Activated naive CD8-positive, alpha-beta T cell treated with anti-CD3 and anti-CD28 coated beads, Interleukin-2, amount 10 ng/mL, durations not matched to agents 7 days and 5 days (primary cell): Measurements from ENCODE around the gene SLC10A7. TPM values are rescaled to one million over a fixed set of nuclear protein-coding genes. Genes with fewer than 3 reads are reported as not detected.
A peak's percentile ranks its signal among the peaks of the same experiment; 100 is the strongest.
"Not testable (repeated sequence)": the region's sequence is repeated elsewhere in the genome, so short reads cannot be mapped to it uniquely, and the experiment has no call there.

Source experiments
- ATAC-seq: fragments of 150-1000 bp; cut with Tn5 transposase; one replicate; pipeline ENCODE4 v1.10.0; 2021; ENCODE audit warnings: low read depth, moderate library complexity
- POLR2A ChIA-PET: fragments of 350-600 bp; sonication (Branson Sonifier 250); formaldehyde crosslinking; loops from one replicate; lab custom pipeline; 2021; ENCODE audit warnings: antibody characterized with exemption; lab: Charles Lee
- DNase-seq: peaks from one replicate; pipeline ENCODE4 v3.0.0; 2021
- H3K27ac Mint-ChIP-seq: one replicate; pipeline ENCODE4 v1.8.0; 2022; ENCODE audit warnings: mild to moderate bottlenecking, mixed read lengths
- H3K27me3 Mint-ChIP-seq: one replicate; pipeline ENCODE4 v1.8.0; 2022; ENCODE audit warnings: mild to moderate bottlenecking, moderate library complexity, mixed read lengths
- H3K36me3 Mint-ChIP-seq: one replicate; pipeline ENCODE4 v1.8.0; 2021; ENCODE audit warnings: mild to moderate bottlenecking, mixed read lengths
- H3K4me1 Mint-ChIP-seq: one replicate; pipeline ENCODE4 v1.8.0; 2021; ENCODE audit warnings: mixed read lengths
- H3K4me3 Mint-ChIP-seq: one replicate; pipeline ENCODE4 v1.8.0; 2022; ENCODE audit warnings: mild to moderate bottlenecking, moderate library complexity, mixed read lengths
- H3K9me3 Mint-ChIP-seq: one replicate; pipeline ENCODE4 v1.8.0; 2021; ENCODE audit warnings: mixed read lengths
- total RNA-seq, 2 experiments: library from RNA; stranded (reverse); gene quantifications; one replicate each; pipeline ENCODE4 v1.2.3, GENCODE V29; 2021

Gene SLC10A7
- total RNA-seq, 2 experiments from 2014 or later = 19.5 to 19.7 TPM

DNA sequence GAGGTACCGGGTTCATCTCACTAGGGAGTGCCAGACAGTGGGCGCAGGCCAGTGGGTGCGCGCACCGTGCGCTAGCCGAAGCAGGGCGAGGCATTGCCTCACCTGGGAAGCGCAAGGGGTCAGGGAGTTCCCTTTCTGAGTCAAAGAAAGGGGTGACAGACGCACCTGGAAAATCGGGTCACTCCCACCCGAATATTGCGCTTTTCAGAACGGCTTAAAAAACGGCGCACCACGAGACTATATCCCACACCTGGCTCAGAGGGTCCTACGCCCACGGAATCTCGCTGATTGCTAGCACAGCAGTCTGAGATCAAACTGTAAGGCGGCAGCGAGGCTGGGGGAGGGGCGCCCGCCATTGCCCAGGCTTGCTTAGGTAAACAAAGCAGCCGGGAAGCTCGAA, 171.6 kb downstream of the SLC10A7 start:
- not testable (repeated sequence) for H3K4me3 Mint-ChIP-seq, ATAC-seq, H3K9me3 Mint-ChIP-seq

DNA sequence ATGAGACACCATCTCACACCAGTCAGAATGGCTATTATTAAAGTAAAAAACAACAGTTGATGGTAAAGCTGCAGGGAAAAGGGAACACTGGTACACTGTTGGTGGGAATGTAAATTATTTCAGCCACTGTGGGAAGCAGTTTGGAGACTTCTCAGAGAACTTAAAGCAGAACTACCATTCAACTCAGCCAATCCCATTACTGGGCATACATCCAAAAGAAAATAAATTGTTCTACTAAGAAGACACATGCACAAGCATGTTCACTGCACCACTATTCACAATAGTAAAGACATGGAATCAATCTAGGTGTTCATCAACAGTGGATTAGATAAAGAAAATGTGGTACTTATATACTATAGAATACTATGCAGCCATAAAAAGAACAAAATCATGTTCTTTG, 172.4 kb downstream of the SLC10A7 start:
- Mint-ChIP-seq H3K27ac (peak overlapping the region; percentile 58), H3K4me3 (peak overlapping the region; percentile 50), H3K4me1 (peaks cover 2% of the 10 kb centered on the region), H3K27me3 (no peaks in the 10 kb centered on the region), H3K36me3 (no peaks in the 10 kb centered on the region), H3K9me3 (no peaks in the 10 kb centered on the region)
- ATAC-seq (no peak), DNase-seq (no peak)
- POLR2A ChIA-PET = no interaction called here

More for the DNA sequence above, 171.6 kb downstream of the SLC10A7 start:
- POLR2A ChIA-PET, H3K27me3 Mint-ChIP-seq, DNase-seq, H3K4me1 Mint-ChIP-seq, H3K27ac Mint-ChIP-seq, H3K36me3 Mint-ChIP-seq: not testable (repeated sequence)

DNA sequence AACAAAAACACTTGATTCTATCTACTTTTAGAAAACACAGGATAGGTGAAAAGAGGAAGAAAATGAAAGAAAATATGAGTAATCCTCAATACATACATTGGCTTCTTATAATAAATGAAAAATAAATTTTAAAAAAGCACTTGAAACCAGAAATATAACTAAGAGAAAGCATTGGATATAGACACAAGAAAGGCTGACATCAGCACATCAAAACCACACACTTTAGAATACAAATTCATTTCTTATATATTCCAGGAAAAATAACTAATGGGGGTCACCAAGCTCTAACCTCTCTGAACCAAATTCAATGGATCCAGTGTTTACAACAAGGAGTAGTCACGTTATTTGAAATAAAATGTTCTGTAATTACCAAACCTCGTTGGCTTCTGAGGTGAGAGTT, 173.9 kb downstream of the SLC10A7 start:
- peaks cover 6% of the 10 kb centered on the region for H3K4me1 Mint-ChIP-seq
- no peak overlapping the region for H3K4me3 Mint-ChIP-seq
- H3K27me3 Mint-ChIP-seq = no peaks in the 10 kb centered on the region
- no peaks in the 10 kb centered on the region for H3K9me3 Mint-ChIP-seq
- H3K27ac Mint-ChIP-seq = no peak overlapping the region
- DNase-seq = no peak
- no peaks in the 10 kb centered on the region for H3K36me3 Mint-ChIP-seq
- ATAC-seq = no peak
- POLR2A ChIA-PET = no interaction called here

DNA sequence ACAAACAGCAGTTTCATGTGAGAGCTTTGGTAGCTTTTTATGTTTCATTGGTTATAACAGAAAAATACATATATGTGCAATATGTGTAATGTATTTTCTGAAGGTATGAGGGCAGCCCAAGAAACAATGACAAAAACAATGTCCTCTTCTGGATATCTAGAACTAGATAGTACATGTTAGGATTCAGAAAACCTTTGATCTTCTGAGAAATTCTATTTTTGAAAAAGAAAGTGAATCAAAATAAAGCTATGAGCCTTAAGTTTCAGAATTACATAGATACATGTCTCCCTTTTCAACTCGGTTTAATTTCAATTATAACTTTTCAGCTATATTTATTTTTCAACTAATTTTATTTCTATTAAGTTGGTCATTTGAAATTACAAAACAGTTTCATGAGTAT, 175.5 kb downstream of the SLC10A7 start:
- ATAC-seq = no peak
- no peak overlapping the region for H3K27ac Mint-ChIP-seq
- POLR2A ChIA-PET = no interaction called here

DNA sequence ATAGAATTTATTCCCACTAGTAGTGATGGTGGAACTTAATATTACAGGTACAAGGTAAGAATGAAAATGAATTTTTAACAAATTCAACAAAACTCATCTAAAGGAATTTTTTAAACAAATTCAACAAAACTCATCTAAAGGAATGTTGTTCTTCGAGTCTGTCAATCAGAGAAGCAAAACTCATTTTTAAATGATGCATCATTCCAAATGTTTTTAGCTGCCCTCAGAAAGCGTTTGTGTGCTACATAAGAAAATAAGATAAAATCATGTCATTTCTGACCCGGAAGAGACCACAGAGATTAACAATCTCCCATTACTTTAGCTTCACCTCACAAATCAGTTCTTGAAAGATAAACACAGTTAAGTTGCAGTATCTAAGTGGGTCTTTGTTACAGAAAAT, 178.0 kb downstream of the SLC10A7 start:
- DNase-seq (no peak), ATAC-seq (no peak)
- POLR2A ChIA-PET = no interaction called here
- no peaks in the 10 kb centered on the region for H3K27me3 Mint-ChIP-seq
- no peaks in the 10 kb centered on the region for H3K9me3 Mint-ChIP-seq
- peaks cover 6% of the 10 kb centered on the region for H3K4me1 Mint-ChIP-seq
- no peak overlapping the region for H3K27ac Mint-ChIP-seq
- H3K36me3 Mint-ChIP-seq = no peaks in the 10 kb centered on the region
- H3K4me3 Mint-ChIP-seq = no peak overlapping the region

More for the DNA sequence above, 175.5 kb downstream of the SLC10A7 start:
- Mint-ChIP-seq H3K4me3 (no peak overlapping the region), H3K4me1 (peaks cover 6% of the 10 kb centered on the region), H3K36me3 (no peaks in the 10 kb centered on the region), H3K9me3 (no peaks in the 10 kb centered on the region), H3K27me3 (no peaks in the 10 kb centered on the region)
- no peak for DNase-seq

DNA sequence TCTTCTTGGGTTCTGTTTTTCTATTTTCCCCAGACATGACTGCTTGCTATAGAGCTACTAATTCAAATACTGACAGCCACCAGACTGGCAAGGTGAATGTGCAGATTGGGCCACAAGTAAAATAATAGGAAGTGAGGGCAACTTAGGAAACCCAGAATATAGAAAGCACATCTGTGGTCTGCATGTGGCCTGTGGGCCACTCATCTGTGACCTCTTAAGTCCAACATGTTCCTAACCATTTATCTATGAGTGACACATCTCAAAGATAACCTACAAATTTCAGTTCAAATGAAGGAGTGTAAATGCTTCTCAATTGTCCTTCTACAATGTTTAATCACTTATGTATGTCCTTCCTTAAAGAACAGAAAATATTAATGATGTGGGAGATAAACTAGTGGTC, 178.5 kb downstream of the SLC10A7 start:
- ATAC-seq (no peak), DNase-seq (no peak)
- H3K36me3 Mint-ChIP-seq = no peaks in the 10 kb centered on the region
- peaks cover 6% of the 10 kb centered on the region for H3K4me1 Mint-ChIP-seq
- no peaks in the 10 kb centered on the region for H3K27me3 Mint-ChIP-seq
- no peak overlapping the region for H3K4me3 Mint-ChIP-seq
- no peak overlapping the region for H3K27ac Mint-ChIP-seq
- H3K9me3 Mint-ChIP-seq = no peaks in the 10 kb centered on the region
- POLR2A ChIA-PET = no interaction called here

DNA sequence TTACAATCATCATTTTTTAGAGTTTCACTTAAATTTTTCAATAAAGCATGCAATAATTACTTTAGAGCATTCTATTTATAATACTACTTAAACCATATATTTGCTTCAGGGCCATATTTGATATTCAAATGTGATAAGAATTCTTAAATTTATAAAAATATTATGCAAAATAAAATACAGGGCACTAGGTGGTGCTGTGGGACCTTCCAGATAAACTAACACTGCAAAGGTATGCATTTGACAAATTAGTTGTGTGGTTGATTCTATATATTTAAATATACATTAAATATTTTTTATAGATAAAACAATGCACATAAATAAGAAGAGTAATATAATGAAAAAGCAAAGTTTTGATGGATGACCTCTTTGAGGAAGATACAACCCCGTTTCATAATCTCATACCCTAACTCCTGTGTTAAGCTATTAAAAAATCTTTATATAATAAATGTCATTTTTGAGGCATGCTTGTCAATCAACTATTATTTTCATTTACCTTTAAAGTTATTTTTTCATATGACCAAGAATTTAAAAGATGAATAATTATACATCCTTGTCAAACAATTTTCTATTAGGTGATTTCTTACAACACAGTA, 179.0 kb downstream of the SLC10A7 start:
- H3K27me3 Mint-ChIP-seq = no peaks in the 10 kb centered on the region
- H3K9me3 Mint-ChIP-seq = no peaks in the 10 kb centered on the region
- DNase-seq = no peak
- POLR2A ChIA-PET = no interaction called here
- H3K27ac Mint-ChIP-seq = no peak overlapping the region
- H3K4me1 Mint-ChIP-seq = peaks cover 6% of the 10 kb centered on the region
- ATAC-seq = no peak
- H3K36me3 Mint-ChIP-seq = no peaks in the 10 kb centered on the region
- H3K4me3 Mint-ChIP-seq = no peak overlapping the region

DNA sequence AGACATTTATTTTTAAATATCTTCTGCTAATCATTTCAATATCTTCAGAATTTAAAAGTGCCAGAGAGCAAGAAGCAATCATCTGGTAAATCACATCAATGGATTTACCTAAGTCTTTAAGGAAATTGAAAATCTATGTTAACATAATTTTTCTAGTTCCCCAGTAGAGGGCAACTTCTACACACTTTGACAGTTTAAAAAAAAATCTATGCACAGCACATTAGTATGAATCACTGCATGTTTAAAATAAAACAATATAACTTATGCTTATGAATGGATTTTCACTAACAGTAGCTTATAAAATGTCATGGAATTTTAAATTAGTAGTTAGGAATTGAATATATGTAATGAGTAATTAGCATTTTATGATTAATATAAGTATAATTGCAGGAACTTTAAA, 180.9 kb downstream of the SLC10A7 start:
- POLR2A ChIA-PET = no interaction called here
- Mint-ChIP-seq H3K4me3 (no peak overlapping the region), H3K27ac (no peak overlapping the region), H3K27me3 (no peaks in the 10 kb centered on the region), H3K36me3 (no peaks in the 10 kb centered on the region), H3K9me3 (no peaks in the 10 kb centered on the region), H3K4me1 (peaks cover 3% of the 10 kb centered on the region)
- DNase-seq (no peak), ATAC-seq (no peak)

DNA sequence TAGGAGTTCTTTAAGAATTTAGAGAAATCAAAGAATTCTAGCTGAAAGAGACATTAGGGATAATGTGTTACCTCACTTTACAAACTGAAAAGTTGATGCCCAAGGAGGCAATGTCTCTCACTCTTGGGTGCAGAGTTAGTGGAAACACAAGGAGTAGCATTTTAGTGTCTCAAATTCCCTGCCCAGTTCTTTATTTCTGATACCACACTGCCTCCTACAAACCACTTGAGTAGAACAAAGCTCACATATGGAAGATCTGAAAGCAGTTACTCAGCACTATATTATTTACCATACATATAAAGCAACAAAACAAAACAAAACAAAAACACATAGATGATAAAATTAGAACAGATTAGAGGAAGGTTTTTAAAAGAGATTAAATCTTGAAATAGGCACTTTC, 183.2 kb downstream of the SLC10A7 start:
- no peak overlapping the region for H3K27ac Mint-ChIP-seq
- H3K4me1 Mint-ChIP-seq = peaks cover 3% of the 10 kb centered on the region
- no peak for DNase-seq
- no peak overlapping the region for H3K4me3 Mint-ChIP-seq
- ATAC-seq = no peak
- no peaks in the 10 kb centered on the region for H3K36me3 Mint-ChIP-seq
- no peaks in the 10 kb centered on the region for H3K27me3 Mint-ChIP-seq
- no peaks in the 10 kb centered on the region for H3K9me3 Mint-ChIP-seq
- POLR2A ChIA-PET = no interaction called here

DNA sequence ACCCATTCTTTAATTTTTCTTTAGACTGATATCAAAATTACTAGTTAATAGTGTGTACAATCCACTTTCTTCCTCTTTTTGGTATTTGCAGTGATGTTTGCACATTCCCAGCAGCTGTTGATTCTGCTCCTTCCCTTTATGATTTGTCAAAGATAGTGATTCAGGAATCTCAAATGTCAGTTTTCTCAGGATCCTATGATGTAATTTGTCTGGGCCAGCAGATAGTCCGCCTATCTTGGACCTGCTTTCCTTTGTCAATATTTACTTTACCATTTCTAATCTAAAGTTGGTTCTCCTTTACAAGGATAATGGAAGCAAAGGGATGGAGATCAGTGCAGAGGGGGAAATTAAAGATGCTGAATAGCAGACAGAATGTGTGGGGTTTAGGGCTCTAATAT, 185.3 kb downstream of the SLC10A7 start:
- Mint-ChIP-seq H3K4me1 (no peaks in the 10 kb centered on the region), H3K27me3 (no peaks in the 10 kb centered on the region), H3K36me3 (no peaks in the 10 kb centered on the region), H3K27ac (no peak overlapping the region), H3K4me3 (no peak overlapping the region), H3K9me3 (no peaks in the 10 kb centered on the region)
- POLR2A ChIA-PET = no interaction called here
- DNase-seq (no peak), ATAC-seq (no peak)

DNA sequence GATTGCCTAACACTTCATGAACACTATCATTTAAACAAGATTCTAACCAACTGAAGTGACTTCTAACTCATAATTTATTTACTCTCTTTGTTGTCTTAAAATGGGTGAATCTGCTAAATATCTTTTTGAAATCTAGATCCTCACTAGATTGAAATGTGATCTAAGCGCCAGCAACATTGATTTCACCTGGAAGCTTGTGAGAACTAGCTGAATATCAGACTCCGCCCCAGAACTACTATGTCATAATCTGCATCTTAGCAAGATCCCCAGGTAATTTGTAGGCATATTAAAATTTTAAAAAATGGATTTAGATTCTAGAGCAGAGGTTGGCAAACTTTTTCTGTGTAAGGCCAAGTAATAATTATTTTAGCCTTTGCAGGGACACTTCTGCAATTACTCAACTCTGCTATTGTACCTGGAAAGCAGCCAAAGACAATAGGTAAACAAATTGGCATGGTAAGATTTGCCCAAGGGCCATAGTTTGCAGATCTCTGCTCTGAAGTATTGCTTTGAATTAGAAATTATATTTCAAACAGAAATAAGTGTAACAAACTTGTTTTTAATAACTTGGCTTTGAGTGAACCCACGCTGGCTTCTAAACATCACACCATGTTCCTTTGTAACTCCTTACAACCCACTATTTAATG, 185.9 kb downstream of the SLC10A7 start:
- POLR2A ChIA-PET = no interaction called here
- no peak for DNase-seq
- H3K36me3 Mint-ChIP-seq = no peaks in the 10 kb centered on the region

DNA sequence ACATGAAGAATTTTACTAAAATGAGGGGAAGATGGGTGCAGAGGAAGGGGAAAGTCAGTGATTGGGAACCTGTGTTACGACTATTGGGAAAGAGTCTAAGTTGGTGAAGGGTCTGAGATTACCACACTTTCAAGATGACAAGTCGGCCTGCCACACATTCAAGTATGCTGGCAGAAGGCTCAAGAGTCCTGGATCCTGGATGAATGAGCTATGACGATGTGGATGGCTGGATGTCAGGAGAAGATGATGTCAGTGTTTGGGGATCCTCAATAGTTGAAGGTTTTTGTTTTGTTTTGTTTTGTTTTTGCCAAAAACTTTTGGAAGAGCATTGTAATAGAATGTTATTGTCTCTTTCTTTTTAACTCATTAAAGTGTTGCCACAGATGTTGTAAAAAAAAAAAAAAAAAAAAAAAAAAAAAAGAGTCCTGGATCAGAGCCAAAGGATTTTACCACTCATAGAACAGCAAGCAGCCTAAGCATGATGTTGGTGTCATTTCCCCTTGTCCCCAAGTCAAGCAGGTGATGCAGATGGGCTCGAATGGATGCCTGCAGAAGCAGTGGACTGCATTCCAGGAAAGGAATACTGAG, 186.8 kb downstream of the SLC10A7 start:
- H3K4me3 Mint-ChIP-seq = no peak overlapping the region
- H3K27ac Mint-ChIP-seq = no peak overlapping the region
- H3K4me1 Mint-ChIP-seq = no peaks in the 10 kb centered on the region
- no peaks in the 10 kb centered on the region for H3K36me3 Mint-ChIP-seq
- no peaks in the 10 kb centered on the region for H3K9me3 Mint-ChIP-seq
- ATAC-seq (no peak), DNase-seq (no peak)
- POLR2A ChIA-PET = no interaction called here
- H3K27me3 Mint-ChIP-seq = no peaks in the 10 kb centered on the region

More for the DNA sequence above, 185.9 kb downstream of the SLC10A7 start:
- ATAC-seq = no peak
- H3K27ac Mint-ChIP-seq = no peak overlapping the region
- H3K9me3 Mint-ChIP-seq = no peaks in the 10 kb centered on the region
- no peak overlapping the region for H3K4me3 Mint-ChIP-seq
- no peaks in the 10 kb centered on the region for H3K27me3 Mint-ChIP-seq
- H3K4me1 Mint-ChIP-seq = no peaks in the 10 kb centered on the region

DNA sequence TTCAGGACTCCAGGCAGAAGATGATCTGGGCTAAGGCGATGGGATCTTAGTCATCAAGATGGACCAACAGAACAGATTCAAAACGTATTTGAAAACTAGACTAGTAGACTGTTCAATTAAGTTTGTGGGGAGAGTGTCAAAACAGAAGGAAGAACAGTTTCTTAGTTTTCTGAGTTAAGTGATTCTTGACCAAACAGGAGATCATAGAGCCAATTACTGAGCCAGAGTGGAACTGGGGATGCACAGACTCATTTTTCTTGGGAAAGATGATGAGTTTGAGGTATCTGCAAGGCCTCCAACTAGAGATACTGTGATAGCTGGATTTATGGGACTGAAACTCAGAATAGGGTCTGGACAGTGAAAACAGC, 187.9 kb downstream of the SLC10A7 start:
- POLR2A ChIA-PET = no interaction called here
- no peak for ATAC-seq
- Mint-ChIP-seq H3K36me3 (no peaks in the 10 kb centered on the region), H3K4me1 (no peaks in the 10 kb centered on the region), H3K4me3 (no peak overlapping the region), H3K27ac (no peak overlapping the region), H3K27me3 (no peaks in the 10 kb centered on the region), H3K9me3 (no peaks in the 10 kb centered on the region)
- DNase-seq = no peak

DNA sequence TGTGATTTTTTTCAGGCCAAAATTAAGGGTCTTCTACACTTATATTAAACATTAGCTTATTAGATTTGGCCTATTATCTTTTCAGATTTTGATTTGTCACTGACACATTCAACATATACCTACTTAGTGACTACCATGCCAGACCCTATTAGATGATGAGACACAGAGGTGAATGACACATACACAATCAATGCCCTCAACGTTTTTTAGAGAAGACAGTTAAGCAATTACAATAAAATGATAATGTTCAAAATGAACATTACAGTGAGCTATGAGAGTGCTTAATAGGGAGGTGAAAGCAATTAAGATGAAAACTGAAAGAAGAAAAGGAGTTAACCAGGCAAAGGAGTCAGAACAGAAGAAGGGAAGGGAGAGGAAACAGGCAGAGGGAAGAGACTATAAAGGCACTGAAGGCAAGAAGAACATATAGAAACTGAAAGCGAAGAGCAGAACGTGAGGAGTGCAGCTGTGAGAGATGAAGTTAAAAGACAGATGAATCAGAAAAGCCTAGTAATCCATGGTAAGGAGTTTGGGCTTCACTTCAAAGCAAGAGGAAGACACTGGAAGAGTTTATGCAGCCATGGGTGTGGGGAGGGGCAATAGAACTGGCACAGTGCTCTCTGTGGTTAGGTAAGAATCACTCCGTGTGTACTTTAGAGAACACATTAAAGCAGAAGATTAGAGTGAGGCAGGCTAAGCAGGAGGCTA, 188.4 kb downstream of the SLC10A7 start:
- DNase-seq (no peak), ATAC-seq (peak; percentile 72)
- H3K36me3 Mint-ChIP-seq = no peaks in the 10 kb centered on the region
- H3K4me3 Mint-ChIP-seq = no peak overlapping the region
- H3K4me1 Mint-ChIP-seq = no peaks in the 10 kb centered on the region
- POLR2A ChIA-PET = no interaction called here
- H3K27me3 Mint-ChIP-seq = no peaks in the 10 kb centered on the region
- H3K27ac Mint-ChIP-seq = no peak overlapping the region
- H3K9me3 Mint-ChIP-seq = no peaks in the 10 kb centered on the region
